ENCODE measurements around the gene COTL1.

COTL1 gene

GRCh38 chr16:84553873-84554399, 63.9 kb downstream of the COTL1 start:
- Histone ChIP-seq H4K20me1 (ENCODE audit: low read depth, low read length) (no peaks in the 10 kb centered on the region), H3K27ac (ENCODE audit: low read depth, low read length) (no peak overlapping the region), H3K9me2 (replicated peaks; ENCODE audit: insufficient read depth, low read length) (no peaks in the 10 kb centered on the region), H2AFZ (ENCODE audit: low read depth, low read length, severe bottlenecking) (no peak overlapping the region), H3F3A (ENCODE audit: insufficient read depth) (no peaks in the 10 kb centered on the region), H3K79me2 (ENCODE audit: insufficient read depth, low read length) (no peaks in the 10 kb centered on the region), H3K9ac (ENCODE audit: low read length) (no peak overlapping the region), H3K9me3 (ENCODE audit: insufficient read depth, low read length) (no peaks in the 10 kb centered on the region), H3K4me2 (ENCODE audit: low read depth, low read length, poor library complexity, severe bottlenecking) (no peak overlapping the region), H3K4me3 (ENCODE audit: insufficient read depth, low read length, poor library complexity, severe bottlenecking) (no peak overlapping the region), H3K27me3 (ENCODE audit: low read length) (no peaks in the 10 kb centered on the region), H3K36me3 (ENCODE audit: low read length) (no peaks in the 10 kb centered on the region)
- TF ChIP-seq CTCF (IDR thresholded peaks at IDR 0.05; ENCODE audit: insufficient read depth, low read length, poor library complexity, severe bottlenecking) (no peak), EZH2phosphoT487 (conservative IDR thresholded peaks at IDR 0.05; ENCODE audit: low read length) (no peak)

- no peak overlapping the region for H2AFZ ChIP-seq (ENCODE audit: low read depth, low read length, severe bottlenecking)
- TF ChIP-seq EZH2phosphoT487 (conservative IDR thresholded peaks at IDR 0.05; ENCODE audit: low read length) (no peak), CTCF (IDR thresholded peaks at IDR 0.05; ENCODE audit: insufficient read depth, low read length, poor library complexity, severe bottlenecking) (no peak)
- H3K27ac ChIP-seq (ENCODE audit: low read depth, low read length): no peak overlapping the region
Observed at GRCh38 chr16:84552135-84552534, 65.7 kb downstream of the COTL1 start.

GRCh38 chr16:84550096-84550495, 67.8 kb downstream of the COTL1 start:
- no peak overlapping the region for H2AFZ ChIP-seq (ENCODE audit: low read depth, low read length, severe bottlenecking)
- no peak overlapping the region for H3K27ac ChIP-seq (ENCODE audit: low read depth, low read length)
- H4K20me1 ChIP-seq (ENCODE audit: low read depth, low read length): no peaks in the 10 kb centered on the region
- H3K9me3 ChIP-seq (ENCODE audit: insufficient read depth, low read length): no peaks in the 10 kb centered on the region
- no peak overlapping the region for H3K9ac ChIP-seq (ENCODE audit: low read length)
- H3K4me2 ChIP-seq (ENCODE audit: low read depth, low read length, poor library complexity, severe bottlenecking): no peak overlapping the region
- H3F3A ChIP-seq (ENCODE audit: insufficient read depth): no peaks in the 10 kb centered on the region
- H3K79me2 ChIP-seq (ENCODE audit: insufficient read depth, low read length): no peaks in the 10 kb centered on the region
- no peaks in the 10 kb centered on the region for H3K9me2 ChIP-seq (replicated peaks; ENCODE audit: insufficient read depth, low read length)
- H3K4me3 ChIP-seq (ENCODE audit: insufficient read depth, low read length, poor library complexity, severe bottlenecking): no peak overlapping the region
- H3K27me3 ChIP-seq (ENCODE audit: low read length): no peaks in the 10 kb centered on the region
- H3K36me3 ChIP-seq (ENCODE audit: low read length): no peaks in the 10 kb centered on the region
- TF ChIP-seq CTCF (IDR thresholded peaks at IDR 0.05; ENCODE audit: insufficient read depth, low read length, poor library complexity, severe bottlenecking) (no peak), EZH2phosphoT487 (conservative IDR thresholded peaks at IDR 0.05; ENCODE audit: low read length) (no peak)

More at GRCh38 chr16:84552135-84552534, 65.7 kb downstream of the COTL1 start:
- no peak overlapping the region for H3K4me2 ChIP-seq (ENCODE audit: low read depth, low read length, poor library complexity, severe bottlenecking)
- H3K9ac ChIP-seq (ENCODE audit: low read length): no peak overlapping the region
- no peaks in the 10 kb centered on the region for H4K20me1 ChIP-seq (ENCODE audit: low read depth, low read length)
- H3K79me2 ChIP-seq (ENCODE audit: insufficient read depth, low read length): no peaks in the 10 kb centered on the region
- no peaks in the 10 kb centered on the region for H3K9me3 ChIP-seq (ENCODE audit: insufficient read depth, low read length)
- no peaks in the 10 kb centered on the region for H3F3A ChIP-seq (ENCODE audit: insufficient read depth)
- H3K27me3 ChIP-seq (ENCODE audit: low read length): no peaks in the 10 kb centered on the region
- H3K36me3 ChIP-seq (ENCODE audit: low read length): no peaks in the 10 kb centered on the region
- H3K9me2 ChIP-seq (replicated peaks; ENCODE audit: insufficient read depth, low read length): no peaks in the 10 kb centered on the region
- H3K4me3 ChIP-seq (ENCODE audit: insufficient read depth, low read length, poor library complexity, severe bottlenecking): no peak overlapping the region
